HCT116 (cell line): ENCODE data around the gene GARNL3. TPM values are rescaled to one million over a fixed set of nuclear protein-coding genes. Genes with fewer than 3 reads are reported as not detected.

Experiments used
- ATAC-seq: fragments of 200-7000 bp; cut with Tn5 transposase; 2 replicates; pipeline ENCODE4 v1.9.1; 2020; ENCODE audit warnings: mild to moderate bottlenecking, moderate library complexity
- BruUV-seq: library from RNA; stranded (reverse); fragments of 400-500 nt; replicated peaks from 2 replicates; lab custom pipeline; 2021; lab: Mats Ljungman, UMichigan
- CTCF ChIA-PET: fragments of 300-600 bp; sonication (Branson Sonifier 250); formaldehyde crosslinking; loops from one replicate; lab custom pipeline; 2021; ENCODE audit warnings: antibody characterized with exemption; lab: Charles Lee
- POLR2A ChIA-PET: fragments of 300-600, 350-600 bp; sonication (Branson Sonifier 250); formaldehyde crosslinking; loops from one replicate; lab custom pipeline; 2021; ENCODE audit warnings: antibody characterized with exemption; lab: Charles Lee
- RAD21 ChIA-PET, 2 experiments: fragments of 300-600 bp; sonication (Branson Sonifier 250); formaldehyde crosslinking; loops; one replicate each; lab custom pipeline; 2023; ENCODE audit warnings: low total read pairs in 2 of 2; ENCODE audit not compliant: uncharacterized antibody in 2 of 2, unreplicated experiment in 2 of 2, low non-redundant PET in 1 of 2; lab: Charles Lee
- DNase-seq: peaks from one replicate; pipeline ENCODE4 v3.0.0-alpha.2; 2010; ENCODE audit warnings: low read depth, low spot score
- H2AFZ ChIP-seq: fragments of 200-600 bp; shearing (Covaris generic), sonication (generic); 2 replicates; pipeline ENCODE4 v1.6.1; 2017; ENCODE audit warnings: low read depth, mixed run types, mixed read lengths, antibody characterized with exemption, low read length; ENCODE audit not compliant: poor library complexity, severe bottlenecking
- H3K27ac ChIP-seq: 2 replicates; pipeline ENCODE4 v1.5.1; 2012; ENCODE audit warnings: low read depth, low read length
- H3K27me3 ChIP-seq: fragments of 200-600 bp; sonication (generic); 2 replicates; pipeline ENCODE4 v1.6.1; 2016; ENCODE audit warnings: mixed run types, low read length, mixed read lengths; ENCODE audit not compliant: insufficient read depth
- H3K36me3 ChIP-seq, 2 experiments: fragments of 200-500 bp in 1 of 2; fragments of 200-600 bp in 1 of 2; sonication (Bioruptor generic) in 1 of 2; sonication (generic) in 1 of 2; 2 replicates each; pipeline versions ENCODE4 v1.5.1 to v1.6.1; 2014 to 2016; ENCODE audit warnings: low read length in 2 of 2, inconsistent platforms in 1 of 2, mixed read lengths in 1 of 2, mixed run types in 1 of 2; ENCODE audit not compliant: insufficient read depth in 2 of 2, control insufficient read depth in 1 of 2
- H3K4me1 ChIP-seq, 2 experiments: fragments of 200-600 bp in 1 of 2; sonication (generic) in 1 of 2; 2 replicates each; pipeline versions ENCODE4 v1.5.1 to v1.6.1; 2012 to 2017; ENCODE audit warnings: low read length in 2 of 2, inconsistent platforms in 1 of 2, mild to moderate bottlenecking in 1 of 2, mixed read lengths in 1 of 2, mixed run types in 1 of 2, moderate library complexity in 1 of 2; ENCODE audit not compliant: insufficient read depth in 2 of 2, control insufficient read depth in 1 of 2
- H3K4me2 ChIP-seq: fragments of 200-600 bp; sonication (generic); 2 replicates; pipeline ENCODE4 v1.6.1; 2017; ENCODE audit warnings: mixed run types, low read length, mixed read lengths
- H3K4me3 ChIP-seq, 2 experiments: fragments of 200-600 bp in 1 of 2; sonication (generic) in 1 of 2; replicated peaks in 1 of 2; 2 replicates each; pipeline ENCODE4 v1.5.1; 2011 to 2016; ENCODE audit warnings: low read length in 2 of 2, control low read depth in 1 of 2, low read depth in 1 of 2, mild to moderate bottlenecking in 1 of 2, mixed read lengths in 1 of 2, mixed run types in 1 of 2
- H3K79me2 ChIP-seq: fragments of 200-600 bp; sonication (generic); 2 replicates; pipeline ENCODE4 v1.6.1; 2017; ENCODE audit warnings: mild to moderate bottlenecking, mixed run types, low read length, moderate library complexity, mixed read lengths; ENCODE audit not compliant: insufficient read depth
- H3K9ac ChIP-seq: fragments of 200-600 bp; sonication (generic); 2 replicates; pipeline ENCODE4 v1.6.1; 2016; ENCODE audit warnings: low read length, mixed read lengths
- H3K9me2 ChIP-seq: fragments of 200-600 bp; sonication (generic), shearing (Covaris generic); 2 replicates; pipeline ENCODE4 v1.6.1; 2017; ENCODE audit warnings: mixed run types, mild to moderate bottlenecking, moderate library complexity; ENCODE audit not compliant: insufficient read depth
- H3K9me3 ChIP-seq, 2 experiments: fragments of 200-500 bp in 1 of 2; fragments of 200-600 bp in 1 of 2; sonication (Bioruptor generic) in 1 of 2; sonication (generic) in 1 of 2; 2 replicates each; pipeline ENCODE4 v1.6.1; 2014 to 2017; ENCODE audit warnings: low read length in 2 of 2, mixed read lengths in 2 of 2, inconsistent platforms in 1 of 2, low read depth in 1 of 2, mild to moderate bottlenecking in 1 of 2, mixed run types in 1 of 2, moderate library complexity in 1 of 2; ENCODE audit not compliant: control insufficient read depth in 1 of 2, insufficient read depth in 1 of 2
- H4K20me1 ChIP-seq: fragments of 200-600 bp; sonication (generic), shearing (Covaris generic); 2 replicates; pipeline ENCODE4 v1.6.1; 2017; ENCODE audit warnings: mixed run types, mild to moderate bottlenecking, moderate library complexity; ENCODE audit not compliant: insufficient read depth
- CBX3 ChIP-seq: IDR thresholded peaks from 2 replicates; pipeline ENCODE4 v1.6.1; 2012; ENCODE audit warnings: low read depth
- CEBPB ChIP-seq: IDR thresholded peaks from 2 replicates; pipeline ENCODE4 v1.6.1; 2012; ENCODE audit warnings: low read depth
- CTCF ChIP-seq, 3 experiments: fragments of 200-600 bp in 1 of 3; sonication (generic) in 1 of 3; IDR thresholded peaks in 2 of 3; conservative IDR thresholded peaks in 1 of 3; 2 replicates each; pipeline ENCODE4 v1.5.1; 2012 to 2017; ENCODE audit warnings: low read depth in 2 of 3, low read length in 2 of 3, antibody characterized with exemption in 1 of 3, borderline replicate concordance in 1 of 3, control low read depth in 1 of 3, mild to moderate bottlenecking in 1 of 3, mixed read lengths in 1 of 3, mixed run types in 1 of 3, moderate library complexity in 1 of 3; ENCODE audit not compliant: insufficient read depth in 1 of 3
- EZH2 ChIP-seq: fragments of 200-600 bp; sonication (generic); IDR thresholded peaks from 2 replicates; pipeline ENCODE4 v1.6.1; 2017; ENCODE audit warnings: antibody characterized with exemption, mixed run types
- JUND ChIP-seq: IDR thresholded peaks from 2 replicates; pipeline ENCODE4 v1.6.1; 2012
- MAX ChIP-seq: IDR thresholded peaks from 2 replicates; pipeline ENCODE4 v1.6.1; 2012
- POLR2A ChIP-seq: IDR thresholded peaks from 2 replicates; pipeline ENCODE4 v1.7.0; 2011; ENCODE audit warnings: borderline replicate concordance; ENCODE audit not compliant: insufficient read depth, insufficient read length; ENCODE audit errors: extremely low read depth
- RAD21 ChIP-seq: IDR thresholded peaks from 2 replicates; pipeline ENCODE4 v1.6.1; 2012; ENCODE audit warnings: low read depth, mild to moderate bottlenecking
- REST ChIP-seq: IDR thresholded peaks from 2 replicates; pipeline ENCODE4 v1.6.1; 2012; ENCODE audit warnings: low read depth
- SIN3A ChIP-seq: IDR thresholded peaks from 2 replicates; pipeline ENCODE4 v1.6.1; 2012; ENCODE audit warnings: low read depth
- SRF ChIP-seq: IDR thresholded peaks from 2 replicates; pipeline ENCODE4 v1.6.1; 2012; ENCODE audit warnings: low read depth
- YY1 ChIP-seq: IDR thresholded peaks from 2 replicates; pipeline ENCODE4 v1.6.1; 2011; ENCODE audit warnings: low read length, low read depth, moderate library complexity, mild to moderate bottlenecking; ENCODE audit not compliant: insufficient replicate concordance; ENCODE audit errors: extremely low read depth
- ZBTB33 ChIP-seq: IDR thresholded peaks from 2 replicates; pipeline ENCODE4 v1.6.1; 2011; ENCODE audit warnings: mild to moderate bottlenecking, low read length, moderate library complexity; ENCODE audit not compliant: insufficient replicate concordance; ENCODE audit errors: extremely low read depth
- ZFX ChIP-seq: fragments of 450-650 bp; IDR thresholded peaks from 2 replicates; pipeline ENCODE4 v1.6.1; 2017
- ZNF274 ChIP-seq: fragments of 200-500 bp; sonication (Bioruptor generic); IDR thresholded peaks from 2 replicates; pipeline ENCODE4 v1.6.1; 2014; ENCODE audit warnings: mild to moderate bottlenecking, low read depth, low read length, inconsistent platforms
- intact Hi-C: fragments of 100-400 bp; cut with micrococcal nuclease; formaldehyde crosslinking; loops from 2 replicates; pipeline ENCODE4 v1.10.0; 2022
- total RNA-seq: library from RNA; stranded (reverse); gene quantifications from one replicate; pipeline ENCODE4 v1.2.1, GENCODE V29; 2021; ENCODE audit not compliant: unreplicated experiment

GARNL3 gene
- total RNA-seq, 1 experiment from 2014 or later, result 8.8 TPM

- intact Hi-C loops, result no loop called here
- RAD21 ChIA-PET, result no interaction called here
- ATAC-seq (no peak), DNase-seq (no peak)
- Histone ChIP-seq H3K4me1 (peaks cover 0 to 5% of the 10 kb centered on the region in 2 experiments; a peak in 1 of 4 replicates), H3K79me2 (no peaks in the 10 kb centered on the region), H3K9me3 (no peaks in the 10 kb centered on the region), H3K36me3 (no peaks in the 10 kb centered on the region), H3K4me2 (no peak overlapping the region), H3K27me3 (no peaks in the 10 kb centered on the region), H3K9ac (no peak overlapping the region), H3K27ac (no peak overlapping the region), H3K9me2 (no peaks in the 10 kb centered on the region), H2AFZ (no peak overlapping the region), H4K20me1 (0 out of 2 replicates have a peak, but pooled peaks cover 5% of the 10 kb centered on the region), H3K4me3 (no peak overlapping the region)
- BruUV-seq, result no TSS peak
- TF ChIP-seq POLR2A (no peak), RAD21 (no peak), ZFX (no peak), CEBPB (no peak), SIN3A (no peak), ZNF274 (no peak), MAX (no peak), CTCF (IDR thresholded peaks at IDR 0.05 in 2 of 3, conservative IDR thresholded peaks at IDR 0.05 in 1 of 3; ENCODE audit: borderline replicate concordance in 1 of 3, insufficient read depth in 1 of 3, low read depth in 2 of 3, low read length in 2 of 3) (no peak), EZH2 (no peak), ZBTB33 (no peak), SRF (no peak), JUND (no peak), YY1 (no peak), REST (no peak), CBX3 (no peak)
- CTCF ChIA-PET, result no interaction called here
- POLR2A ChIA-PET, result no interaction called here
Observed at GRCh38 chr9:127283135-127283534, 18.6 kb downstream of the GARNL3 start.
